IMR-90 (cell line): ENCODE results near the gene DNAJB5. TPM values are rescaled to one million over a fixed set of nuclear protein-coding genes. Genes with fewer than 3 reads are reported as not detected.

Experiments used
- ATAC-seq: fragments of 200-7000 bp; cut with Tn5 transposase; 2 replicates; pipeline ENCODE4 v1.9.1; 2020; ENCODE audit warnings: low read depth, mild to moderate bottlenecking, moderate library complexity
- BruUV-seq: library from RNA; stranded (reverse); fragments of 400-500 nt; replicated peaks from 2 replicates; lab custom pipeline; 2021; lab: Mats Ljungman, UMichigan
- CTCF ChIA-PET: fragments of 300-600 bp; formaldehyde crosslinking; extraction: SDS; loops from one replicate; lab custom pipeline; 2021; ENCODE audit warnings: antibody characterized with exemption; lab: Yijun Ruan, JAX
- POLR2A ChIA-PET: fragments of 300-600 bp; sonication (Branson Sonifier 250); formaldehyde crosslinking; loops from one replicate; lab custom pipeline; 2022; ENCODE audit warnings: antibody characterized with exemption; ENCODE audit not compliant: unreplicated experiment; lab: Charles Lee
- DNase-seq: peaks from one replicate; pipeline ENCODE4 v3.0.0; 2013
- H2AFZ ChIP-seq: replicated peaks from 2 replicates; pipeline ENCODE3; 2013; ENCODE audit warnings: low read length, mild to moderate bottlenecking; ENCODE audit not compliant: poor library complexity
- H2AK5ac ChIP-seq: 2 replicates; pipeline ENCODE4 v1.6.1; 2013; ENCODE audit warnings: low read depth, low read length, inconsistent platforms
- H2AK9ac ChIP-seq: replicated peaks from 2 replicates; pipeline ENCODE3; 2013; ENCODE audit warnings: mild to moderate bottlenecking, low read depth, low read length, moderate library complexity; ENCODE audit not compliant: poor library complexity
- H2BK120ac ChIP-seq: 2 replicates; pipeline ENCODE4 v1.6.1; 2013; ENCODE audit warnings: low read depth, low read length, inconsistent platforms
- H2BK15ac ChIP-seq: 3 replicates; pipeline ENCODE4 v1.6.1; 2013; ENCODE audit warnings: low read depth, low read length, inconsistent platforms
- H2BK20ac ChIP-seq: 2 replicates; pipeline ENCODE4 v1.6.1; 2013; ENCODE audit warnings: low read depth, mild to moderate bottlenecking, inconsistent platforms, low read length, moderate library complexity
- H2BK5ac ChIP-seq: 2 replicates; pipeline ENCODE4 v1.6.1; 2013; ENCODE audit warnings: mild to moderate bottlenecking, low read depth, low read length, inconsistent platforms; ENCODE audit not compliant: poor library complexity, severe bottlenecking
- H3K14ac ChIP-seq: replicated peaks from 2 replicates; pipeline ENCODE4 v1.6.1; 2013; ENCODE audit warnings: low read depth, low read length, inconsistent platforms
- H3K18ac ChIP-seq: 2 replicates; pipeline ENCODE4 v1.6.1; 2013; ENCODE audit warnings: low read depth, low read length, control low read depth
- H3K23ac ChIP-seq: 2 replicates; pipeline ENCODE4 v1.6.1; 2013; ENCODE audit warnings: low read depth, low read length, inconsistent platforms
- H3K27ac ChIP-seq: 2 replicates; pipeline ENCODE4 v1.5.1; 2013; ENCODE audit warnings: mild to moderate bottlenecking, control low read depth, low read length; ENCODE audit not compliant: insufficient read depth
- H3K27me3 ChIP-seq: 2 replicates; pipeline ENCODE4 v1.6.1; 2013; ENCODE audit warnings: low read length; ENCODE audit not compliant: control insufficient read depth, insufficient read depth
- H3K36me3 ChIP-seq: 2 replicates; pipeline ENCODE4 v1.6.1; 2013; ENCODE audit warnings: low read length, mixed read lengths; ENCODE audit not compliant: control insufficient read depth, insufficient read depth
- H3K4ac ChIP-seq: 2 replicates; pipeline ENCODE4 v1.6.1; 2013; ENCODE audit warnings: low read depth, low read length, inconsistent platforms
- H3K4me1 ChIP-seq: 2 replicates; pipeline ENCODE4 v1.6.1; 2013; ENCODE audit warnings: low read length, mixed read lengths; ENCODE audit not compliant: control insufficient read depth, insufficient read depth
- H3K4me2 ChIP-seq: 2 replicates; pipeline ENCODE4 v1.6.1; 2013; ENCODE audit warnings: low read depth, mild to moderate bottlenecking, control low read depth, low read length, moderate library complexity
- H3K4me3 ChIP-seq: 2 replicates; pipeline ENCODE4 v1.5.1; 2013; ENCODE audit warnings: low read depth, mild to moderate bottlenecking, control low read depth, low read length, moderate library complexity; ENCODE audit not compliant: insufficient read depth
- H3K56ac ChIP-seq: 2 replicates; pipeline ENCODE4 v1.6.1; 2013; ENCODE audit warnings: low read length, inconsistent platforms; ENCODE audit not compliant: insufficient read depth; ENCODE audit errors: extremely low read depth
- H3K79me1 ChIP-seq, 2 experiments: 2 replicates each; pipeline ENCODE4 v1.6.1; 2013; ENCODE audit warnings: low read length in 2 of 2, inconsistent platforms in 1 of 2, low read depth in 1 of 2
- H3K9ac ChIP-seq: 2 replicates; pipeline ENCODE4 v1.6.1; 2013; ENCODE audit warnings: low read depth, low read length, control low read depth
- H3K9me1 ChIP-seq: 2 replicates; pipeline ENCODE4 v1.6.1; 2013; ENCODE audit warnings: low read length, inconsistent platforms; ENCODE audit not compliant: insufficient read depth
- H3K9me3 ChIP-seq: 2 replicates; pipeline ENCODE4 v1.6.1; 2013; ENCODE audit warnings: low read length; ENCODE audit not compliant: control insufficient read depth, insufficient read depth
- H4K20me1 ChIP-seq: 2 replicates; pipeline ENCODE4 v1.6.1; 2013; ENCODE audit warnings: low read length, inconsistent platforms; ENCODE audit not compliant: insufficient read depth
- H4K5ac ChIP-seq: 2 replicates; pipeline ENCODE4 v1.6.1; 2013; ENCODE audit warnings: mild to moderate bottlenecking, low read depth, low read length, control low read depth
- H4K8ac ChIP-seq, 2 experiments: 2 replicates each; pipeline ENCODE4 v1.6.1; 2013; ENCODE audit warnings: low read depth in 2 of 2, low read length in 2 of 2, control low read depth in 1 of 2, inconsistent platforms in 1 of 2
- H4K91ac ChIP-seq: 2 replicates; pipeline ENCODE4 v1.6.1; 2013; ENCODE audit warnings: low read depth, low read length, inconsistent platforms; ENCODE audit not compliant: insufficient read depth
- BHLHE40 ChIP-seq: fragments of 150-350 bp; IDR thresholded peaks from 2 replicates; pipeline ENCODE4 v1.6.1; 2016; ENCODE audit warnings: mild to moderate bottlenecking, low read depth, low read length
- CEBPB ChIP-seq: IDR thresholded peaks from 2 replicates; pipeline ENCODE4 v1.6.1; 2012; ENCODE audit warnings: low read depth, low read length, improper control_type of control experiment
- CHD1 ChIP-seq: IDR thresholded peaks from 2 replicates; pipeline ENCODE4 v1.6.1; 2012; ENCODE audit warnings: low read depth, low read length, improper control_type of control experiment
- CTCF ChIP-seq: conservative IDR thresholded peaks from 2 replicates; pipeline ENCODE4 v1.5.1; 2012; ENCODE audit warnings: mild to moderate bottlenecking, low read depth, low read length, improper control_type of control experiment
- ELK1 ChIP-seq: fragments of 150-350 bp; IDR thresholded peaks from 2 replicates; pipeline ENCODE4 v1.6.1; 2016; ENCODE audit warnings: low read depth, mild to moderate bottlenecking, low read length, moderate library complexity, borderline replicate concordance
- FOS ChIP-seq: fragments of 150-350 bp; IDR thresholded peaks from 2 replicates; pipeline ENCODE4 v1.6.1; 2016; ENCODE audit warnings: low read depth, low read length
- MAFK ChIP-seq: IDR thresholded peaks from 2 replicates; pipeline ENCODE4 v1.6.1; 2012; ENCODE audit warnings: low read depth, low read length, improper control_type of control experiment
- MAZ ChIP-seq: IDR thresholded peaks from 2 replicates; pipeline ENCODE4 v1.6.1; 2012; ENCODE audit warnings: low read depth, mild to moderate bottlenecking, low read length, improper control_type of control experiment, moderate library complexity, borderline replicate concordance
- MXI1 ChIP-seq: IDR thresholded peaks from 2 replicates; pipeline ENCODE4 v1.6.1; 2012; ENCODE audit warnings: low read depth, mild to moderate bottlenecking, low read length, moderate library complexity, borderline replicate concordance
- NFE2L2 ChIP-seq: fragments of 150-350 bp; IDR thresholded peaks from 2 replicates; pipeline ENCODE4 v1.6.1; 2016; ENCODE audit warnings: low read depth, mild to moderate bottlenecking, low read length
- POLR2A ChIP-seq: IDR thresholded peaks from 2 replicates; pipeline ENCODE4 v1.6.1; 2012; ENCODE audit warnings: mild to moderate bottlenecking, low read depth, low read length
- RAD21 ChIP-seq: IDR thresholded peaks from 2 replicates; pipeline ENCODE4 v1.6.1; 2012; ENCODE audit warnings: low read length, improper control_type of control experiment
- RCOR1 ChIP-seq: IDR thresholded peaks from 2 replicates; pipeline ENCODE4 v1.6.1; 2012; ENCODE audit warnings: mild to moderate bottlenecking, low read length, improper control_type of control experiment; ENCODE audit not compliant: insufficient replicate concordance
- RFX5 ChIP-seq: IDR thresholded peaks from 2 replicates; pipeline ENCODE4 v1.8.0; 2012; ENCODE audit warnings: low read depth, mild to moderate bottlenecking, low read length, moderate library complexity
- SMC3 ChIP-seq: fragments of 150-350 bp; IDR thresholded peaks from 2 replicates; pipeline ENCODE4 v1.6.1; 2016; ENCODE audit warnings: low read depth, mild to moderate bottlenecking, antibody characterized with exemption, low read length, moderate library complexity
- WGBS, 2 experiments: methylation state at CpG; one replicate each; pipeline versions ENCODE4 v1.1.5 to v1.1.7; 2013; ENCODE audit warnings: missing lambda C conversion rate in 2 of 2; ENCODE audit not compliant: insufficient read length in 1 of 2; ENCODE audit errors: extremely low coverage in 2 of 2; 5-methylcytosine and 5-hydroxymethylcytosine counted together
- dilution Hi-C: fragments of 300-500 bp; cut with HindIII; formaldehyde crosslinking; loops from one replicate; pipeline ENCODE4 v1.14.3; 2018; ENCODE audit warnings: low sequenced_read_pairs; ENCODE audit not compliant: unreplicated experiment
- in situ Hi-C: fragments of 300-500 bp; cut with MboI; formaldehyde crosslinking; loops from 3 replicates; pipeline ENCODE4 v1.14.3; 2019; ENCODE audit warnings: low sequenced_read_pairs, inconsistent platforms, mixed read lengths
- intact Hi-C: fragments of 100-400 bp; cut with micrococcal nuclease; formaldehyde crosslinking; loops from 2 replicates; pipeline ENCODE4 v1.10.0; 2022
- polyA plus RNA-seq, 3 experiments: library from polyadenylated mRNA; depleted of rRNA; stranded (reverse); fragments of >200 nt; gene quantifications; 2 replicates each; pipeline ENCODE4 v1.2.3, GENCODE V29; 2012; ENCODE audit warnings: low replicate concordance in 1 of 3
- total RNA-seq: library from RNA; depleted of rRNA; stranded (reverse); fragments of >200 nt; gene quantifications from 2 replicates; pipeline ENCODE4 v1.2.3, GENCODE V29; 2012
- TF ChIP-seq, protein P1 (sequence below): fragments of 150-350 bp; IDR thresholded peaks from 2 replicates; pipeline ENCODE4 v1.6.1; 2017; ENCODE audit warnings: mild to moderate bottlenecking, antibody characterized with exemption, low read length, low read depth

Gene DNAJB5
- total and polyA plus RNA-seq, 2 of the 4 experiments (the other 2 are of a cell fraction): 11.4 to 14.9 TPM

- H4K91ac ChIP-seq: no peak overlapping the region
- DNase-seq (no peak), ATAC-seq (no peak)
- H3K4me2 ChIP-seq: no peak overlapping the region
- H2BK5ac ChIP-seq: no peak overlapping the region
- H3K79me1 ChIP-seq: no peaks in the 10 kb centered on the region
- dilution Hi-C loops: no loop called here
- intact Hi-C loops: no loop called here
- H3K36me3 ChIP-seq: peaks cover 8% of the 10 kb centered on the region
- no peak overlapping the region for H2BK20ac ChIP-seq
- no peak overlapping the region for H2BK15ac ChIP-seq
- H3K9me1 ChIP-seq: no peaks in the 10 kb centered on the region
- H3K27me3 ChIP-seq: no peaks in the 10 kb centered on the region
- no peak overlapping the region for H3K27ac ChIP-seq
- no peak overlapping the region for H3K23ac ChIP-seq
- ChIA-PET POLR2A (no interaction called here), CTCF (no interaction called here)
- no TSS peak for BruUV-seq
- H4K20me1 ChIP-seq: no peaks in the 10 kb centered on the region
- H3K18ac ChIP-seq: no peak overlapping the region
- no peak overlapping the region for H3K14ac ChIP-seq
- peaks cover 5% of the 10 kb centered on the region for H3K9me3 ChIP-seq
- no peaks in the 10 kb centered on the region for H3K4me1 ChIP-seq
- no peak overlapping the region for H3K4ac ChIP-seq
- no peak for TF ChIP-seq SMC3
- no peak for TF ChIP-seq RAD21
- TF ChIP-seq RFX5: no peak
- no peak for TF ChIP-seq ELK1
- no peak for TF ChIP-seq MAZ
- TF ChIP-seq CTCF: no peak
- no peak for TF ChIP-seq CHD1
- no peak for TF ChIP-seq MAFK
- no peak for TF ChIP-seq POLR2A
- no peak for TF ChIP-seq CEBPB
- no peak for TF ChIP-seq MXI1
- TF ChIP-seq NFE2L2: no peak
- TF ChIP-seq FOS: no peak
- no peak for TF ChIP-seq RCOR1
- no peak for TF ChIP-seq BHLHE40
- TF ChIP-seq, protein P1, sequence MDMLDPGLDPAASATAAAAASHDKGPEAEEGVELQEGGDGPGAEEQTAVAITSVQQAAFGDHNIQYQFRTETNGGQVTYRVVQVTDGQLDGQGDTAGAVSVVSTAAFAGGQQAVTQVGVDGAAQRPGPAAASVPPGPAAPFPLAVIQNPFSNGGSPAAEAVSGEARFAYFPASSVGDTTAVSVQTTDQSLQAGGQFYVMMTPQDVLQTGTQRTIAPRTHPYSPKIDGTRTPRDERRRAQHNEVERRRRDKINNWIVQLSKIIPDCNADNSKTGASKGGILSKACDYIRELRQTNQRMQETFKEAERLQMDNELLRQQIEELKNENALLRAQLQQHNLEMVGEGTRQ: no peak
- no peak overlapping the region for H4K8ac ChIP-seq
- in situ Hi-C loops: no loop called here
- WGBS, 2 experiments: no CpG with 5 or more reads among the region's 3 CpGs
- no peak overlapping the region for H3K9ac ChIP-seq
- H2AFZ ChIP-seq: no peak overlapping the region
- H2AK5ac ChIP-seq: no peak overlapping the region
- H3K56ac ChIP-seq: no peak overlapping the region
- H2BK120ac ChIP-seq: no peak overlapping the region
- no peak overlapping the region for H2AK9ac ChIP-seq
- H4K5ac ChIP-seq: no peak overlapping the region
- H3K4me3 ChIP-seq: no peak overlapping the region
Observed at GRCh38 chr9:35010351-35010958, 20.9 kb downstream of the DNAJB5 start.
